Measurements from ENCODE around the gene ZNRF1.

DNA sequence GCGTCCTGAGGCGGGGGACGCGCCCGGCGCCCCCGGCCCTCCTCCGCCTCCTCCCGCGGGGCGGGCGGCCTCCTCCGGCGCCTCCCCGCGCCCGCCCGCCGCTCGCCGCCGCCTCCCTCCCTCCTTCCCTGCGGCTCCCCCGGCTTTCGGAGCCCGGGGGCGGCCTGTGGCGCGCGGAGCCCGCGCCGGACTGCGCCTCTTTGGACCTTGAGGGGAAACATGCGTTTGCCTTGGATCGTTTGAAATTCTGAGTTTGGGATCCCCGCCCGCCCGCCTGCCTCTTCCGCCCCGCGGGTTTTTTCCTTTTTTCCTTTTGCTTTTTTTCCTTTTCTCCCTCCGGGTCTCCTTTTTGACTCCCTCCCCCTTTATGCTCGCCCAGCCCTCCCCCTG is 390 bp downstream of the ZNRF1 start:
- no peak for TF ChIP-seq POLR2A (IDR thresholded peaks at IDR 0.05)
- TF ChIP-seq, protein P1, sequence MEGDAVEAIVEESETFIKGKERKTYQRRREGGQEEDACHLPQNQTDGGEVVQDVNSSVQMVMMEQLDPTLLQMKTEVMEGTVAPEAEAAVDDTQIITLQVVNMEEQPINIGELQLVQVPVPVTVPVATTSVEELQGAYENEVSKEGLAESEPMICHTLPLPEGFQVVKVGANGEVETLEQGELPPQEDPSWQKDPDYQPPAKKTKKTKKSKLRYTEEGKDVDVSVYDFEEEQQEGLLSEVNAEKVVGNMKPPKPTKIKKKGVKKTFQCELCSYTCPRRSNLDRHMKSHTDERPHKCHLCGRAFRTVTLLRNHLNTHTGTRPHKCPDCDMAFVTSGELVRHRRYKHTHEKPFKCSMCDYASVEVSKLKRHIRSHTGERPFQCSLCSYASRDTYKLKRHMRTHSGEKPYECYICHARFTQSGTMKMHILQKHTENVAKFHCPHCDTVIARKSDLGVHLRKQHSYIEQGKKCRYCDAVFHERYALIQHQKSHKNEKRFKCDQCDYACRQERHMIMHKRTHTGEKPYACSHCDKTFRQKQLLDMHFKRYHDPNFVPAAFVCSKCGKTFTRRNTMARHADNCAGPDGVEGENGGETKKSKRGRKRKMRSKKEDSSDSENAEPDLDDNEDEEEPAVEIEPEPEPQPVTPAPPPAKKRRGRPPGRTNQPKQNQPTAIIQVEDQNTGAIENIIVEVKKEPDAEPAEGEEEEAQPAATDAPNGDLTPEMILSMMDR (IDR thresholded peaks at IDR 0.05) = no peak

All from heart left ventricle (tissue), 13 donors.